Muscle layer of duodenum (tissue), 2 donors: Measurements from ENCODE around the gene KATNIP.
"Not testable (repeated sequence)": the region's sequence is repeated elsewhere in the genome, so short reads cannot be mapped to it uniquely, and the experiment has no call there.

ENCODE experiments used
- H3K27ac ChIP-seq: one replicate; pipeline ENCODE4 v1.7.0; 2013; ENCODE audit warnings: mild to moderate bottlenecking, low read length
- H3K27me3 ChIP-seq: one replicate; pipeline ENCODE4 v1.7.0; 2013; ENCODE audit warnings: low read depth, mild to moderate bottlenecking, control low read depth, low read length
- H3K36me3 ChIP-seq, 2 donors: one replicate each; pipeline ENCODE4 v1.7.0; 2013; ENCODE audit warnings: low read length in 2 of 2, control low read depth in 1 of 2, mild to moderate bottlenecking in 1 of 2; ENCODE audit not compliant: insufficient read depth in 2 of 2, control insufficient read depth in 1 of 2
- H3K4me1 ChIP-seq, 2 donors: one replicate each; pipeline ENCODE4 v1.7.0; 2013; ENCODE audit warnings: low read length in 2 of 2, mild to moderate bottlenecking in 2 of 2, control low read depth in 1 of 2, moderate library complexity in 1 of 2; ENCODE audit not compliant: insufficient read depth in 2 of 2, control insufficient read depth in 1 of 2
- H3K4me3 ChIP-seq, 2 donors: one replicate each; pipeline ENCODE4 v1.7.0; 2013; ENCODE audit warnings: low read length in 2 of 2, low read depth in 1 of 2, mild to moderate bottlenecking in 1 of 2
- H3K9me3 ChIP-seq, 2 donors: one replicate each; pipeline ENCODE4 v1.7.0; 2013; ENCODE audit warnings: low read length in 2 of 2, control low read depth in 1 of 2, mild to moderate bottlenecking in 1 of 2; ENCODE audit not compliant: control insufficient read depth in 1 of 2
- donor health status: healthy.

KATNIP gene

GRCh38 chr16:27561216-27561615, 11.3 kb downstream of the KATNIP start:
- Histone ChIP-seq H3K27ac (no peak overlapping the region), H3K4me3 (no peak overlapping the region), H3K27me3 (no peaks in the 10 kb centered on the region), H3K36me3 (peaks cover 0 to 5% of the 10 kb centered on the region in 2 donors), H3K9me3 (no peaks in the 10 kb centered on the region), H3K4me1 (no peaks in the 10 kb centered on the region)

DNA sequence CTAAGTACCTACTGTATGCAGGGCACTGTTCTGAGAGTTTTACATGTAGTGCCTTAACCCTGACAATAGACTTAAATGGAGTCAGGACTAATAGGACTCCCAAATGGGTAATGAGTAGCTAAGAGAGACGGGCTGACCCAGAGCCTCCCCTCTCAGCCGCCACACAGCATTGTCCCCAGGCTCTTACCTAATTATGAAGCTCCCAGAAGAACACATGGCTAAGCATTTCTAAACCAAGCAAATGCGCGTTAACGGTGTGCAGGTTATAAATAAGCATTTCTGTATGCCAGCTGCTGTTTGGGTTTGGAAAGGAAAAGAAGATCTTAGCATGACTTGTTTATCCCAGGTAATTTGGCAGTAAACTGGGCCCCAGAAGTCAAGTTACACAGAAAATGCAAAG, 14.3 kb downstream of the KATNIP start:
- no peaks in the 10 kb centered on the region for H3K36me3 ChIP-seq
- no peaks in the 10 kb centered on the region for H3K4me1 ChIP-seq
- H3K4me3 ChIP-seq, result no peak overlapping the region
- H3K27me3 ChIP-seq, result no peaks in the 10 kb centered on the region
- H3K9me3 ChIP-seq, result no peaks in the 10 kb centered on the region
- H3K27ac ChIP-seq, result no peak overlapping the region

GRCh38 chr16:27566417-27566816, 16.5 kb downstream of the KATNIP start:
- Histone ChIP-seq H3K36me3 (no peaks in the 10 kb centered on the region), H3K27ac (no peak overlapping the region), H3K4me3 (no peak overlapping the region), H3K9me3 (no peaks in the 10 kb centered on the region), H3K27me3 (no peaks in the 10 kb centered on the region), H3K4me1 (no peaks in the 10 kb centered on the region)

- Histone ChIP-seq H3K27ac (no peak overlapping the region), H3K36me3 (no peaks in the 10 kb centered on the region), H3K4me1 (no peaks in the 10 kb centered on the region), H3K4me3 (no peak overlapping the region), H3K9me3 (no peaks in the 10 kb centered on the region), H3K27me3 (no peaks in the 10 kb centered on the region)
These were observed 18.1 kb downstream of the KATNIP start for GRCh38 chr16:27568077-27568476.

- H3K27me3 ChIP-seq, H3K9me3 ChIP-seq, H3K4me3 ChIP-seq, H3K27ac ChIP-seq, H3K36me3 ChIP-seq, H3K4me1 ChIP-seq: not testable (repeated sequence)
These were observed 21.0 kb downstream of the KATNIP start for GRCh38 chr16:27570986-27571385.

DNA sequence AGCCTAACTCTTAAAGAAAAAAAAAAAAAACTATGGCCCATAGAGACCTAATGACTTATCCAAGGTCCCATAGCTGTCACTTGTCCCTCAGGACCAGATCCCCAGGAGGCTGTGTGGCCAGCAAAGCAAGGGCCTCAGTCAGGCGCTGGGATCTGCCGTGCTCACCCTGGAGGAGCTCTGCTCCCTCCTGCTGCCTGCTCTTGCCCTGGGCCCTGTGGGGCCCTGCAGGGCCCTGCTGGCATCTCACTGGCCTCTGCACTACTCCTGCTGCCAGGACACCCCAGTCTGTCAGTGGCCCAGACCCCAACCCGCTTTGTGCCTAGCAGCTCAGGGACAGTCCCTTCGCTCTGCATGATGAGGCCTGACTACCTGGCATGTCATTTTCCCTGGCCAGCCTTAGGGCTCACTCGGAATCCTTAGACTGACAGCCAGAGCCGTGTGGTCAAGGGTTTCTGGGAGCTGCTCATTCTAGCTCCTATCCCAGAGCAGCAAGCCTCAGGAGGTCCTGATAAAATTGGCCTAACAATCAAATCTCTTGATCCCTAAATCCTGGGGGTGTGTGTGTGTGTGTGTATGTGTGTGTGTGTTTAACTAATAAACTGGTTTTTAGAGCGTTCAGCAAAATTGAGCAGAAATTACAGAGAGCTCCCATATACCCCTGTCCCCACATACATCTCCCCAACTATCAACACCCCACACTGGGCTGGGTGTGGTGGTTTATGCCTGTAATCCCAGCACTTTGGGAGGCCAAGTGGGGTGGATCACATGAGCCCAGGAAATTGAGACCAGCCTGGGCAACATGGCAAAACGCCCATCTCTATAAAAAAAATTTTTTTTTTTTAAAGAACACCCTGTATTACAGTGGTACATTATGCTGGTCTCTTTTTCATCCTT, 21.7 kb downstream of the KATNIP start:
- Histone ChIP-seq H3K4me3 (no peak overlapping the region), H3K9me3 (no peaks in the 10 kb centered on the region), H3K27me3 (no peaks in the 10 kb centered on the region), H3K36me3 (peaks cover 0 to 4% of the 10 kb centered on the region in 2 donors), H3K27ac (no peak overlapping the region), H3K4me1 (no peaks in the 10 kb centered on the region)

DNA sequence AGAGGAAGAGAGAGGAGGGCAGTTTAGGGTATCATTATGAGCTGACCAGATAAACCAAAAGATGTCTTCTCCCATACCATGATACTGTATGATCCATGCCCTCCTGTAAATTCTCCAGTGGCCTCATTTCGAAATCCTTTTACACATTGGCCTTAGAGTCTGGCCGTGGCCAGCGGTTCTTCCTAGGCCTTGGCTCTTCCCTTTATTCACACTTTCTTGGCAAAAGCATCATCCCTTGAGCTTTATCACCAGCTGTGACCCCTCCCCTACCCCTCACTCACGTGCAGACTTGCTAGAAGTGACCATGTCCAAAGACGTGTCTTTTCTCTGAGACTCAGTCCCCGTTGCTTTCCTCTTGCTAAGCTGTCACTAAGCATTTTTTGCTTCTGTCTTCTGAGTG, 22.8 kb downstream of the KATNIP start:
- H3K4me1 ChIP-seq, result no peaks in the 10 kb centered on the region
- H3K27me3 ChIP-seq, result no peaks in the 10 kb centered on the region
- no peak overlapping the region for H3K4me3 ChIP-seq
- H3K27ac ChIP-seq, result no peak overlapping the region
- peaks cover 0 to 4% of the 10 kb centered on the region in 2 donors for H3K36me3 ChIP-seq
- H3K9me3 ChIP-seq, result no peaks in the 10 kb centered on the region

DNA sequence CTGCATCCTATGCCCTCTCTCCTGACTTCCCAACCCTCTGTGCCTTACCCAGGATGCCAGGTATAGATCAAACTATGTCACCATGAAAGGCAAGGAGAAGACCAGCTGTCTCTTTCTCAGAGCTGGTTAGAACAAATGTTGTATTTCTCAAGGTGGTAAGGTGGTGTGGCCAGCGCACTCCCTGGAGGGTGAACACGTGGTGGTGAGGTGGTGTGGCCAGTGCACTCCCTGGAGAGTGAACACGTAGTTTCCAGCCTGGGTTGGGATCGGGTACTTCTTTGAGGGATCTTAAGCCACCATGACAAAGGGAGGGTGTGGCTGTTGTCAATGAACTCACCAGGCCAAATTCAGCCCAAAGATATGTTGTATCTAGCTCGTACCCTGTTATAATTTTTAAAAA, 26.8 kb downstream of the KATNIP start:
- H3K27me3 ChIP-seq, result no peaks in the 10 kb centered on the region

DNA sequence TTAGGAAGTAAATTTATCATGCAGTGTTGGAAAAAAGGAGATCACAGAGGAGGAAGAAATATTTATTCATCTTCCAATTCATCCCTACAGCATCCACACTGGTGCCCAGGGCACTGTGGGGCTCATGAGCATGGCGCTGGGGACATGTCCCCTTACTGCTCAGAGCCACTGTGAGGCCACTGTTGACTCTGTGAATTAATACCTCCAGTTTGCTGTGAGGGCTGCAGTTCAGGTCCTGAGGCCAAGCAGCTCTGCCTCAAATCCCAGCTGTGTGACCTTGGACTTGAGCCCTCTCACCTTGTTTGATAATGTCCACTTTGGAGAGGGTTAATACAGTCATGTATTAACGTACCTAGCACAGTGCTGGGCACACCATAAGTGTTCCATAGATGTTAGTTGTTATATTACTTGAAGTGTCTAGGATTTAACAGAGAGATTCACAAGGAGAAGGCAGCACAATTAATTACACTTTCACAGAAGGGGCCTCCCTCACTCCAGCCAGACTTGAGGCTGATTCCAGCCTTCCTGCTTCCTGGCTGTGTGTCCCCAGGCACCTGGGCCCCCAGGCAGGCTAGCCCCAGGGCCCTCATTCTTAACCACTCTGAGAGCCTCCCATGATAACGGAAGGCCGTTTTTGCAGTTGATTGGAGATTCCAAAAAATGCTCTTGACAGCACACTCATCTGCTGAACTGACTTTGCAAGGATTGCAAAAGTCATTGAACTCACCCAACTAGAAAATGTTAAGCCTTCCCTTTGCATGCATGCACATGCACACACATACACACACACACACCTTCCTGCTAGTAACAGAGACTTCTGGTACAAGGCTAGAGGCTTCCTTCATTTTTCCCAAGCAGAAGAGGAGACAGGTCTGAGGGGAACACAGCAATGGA, 29.4 kb downstream of the KATNIP start:
- no peak overlapping the region for H3K27ac ChIP-seq

More for the DNA sequence above, 26.8 kb downstream of the KATNIP start:
- peaks cover 0 to 4% of the 10 kb centered on the region in 2 donors for H3K36me3 ChIP-seq
- no peak overlapping the region for H3K27ac ChIP-seq
- no peak overlapping the region for H3K4me3 ChIP-seq
- H3K4me1 ChIP-seq, result no peaks in the 10 kb centered on the region
- H3K9me3 ChIP-seq, result no peaks in the 10 kb centered on the region

GRCh38 chr16:27582883-27583282, 32.9 kb downstream of the KATNIP start:
- H3K4me3 ChIP-seq, result no peak overlapping the region
- no peaks in the 10 kb centered on the region for H3K9me3 ChIP-seq
- no peaks in the 10 kb centered on the region for H3K27me3 ChIP-seq
- H3K4me1 ChIP-seq, result no peaks in the 10 kb centered on the region
- H3K36me3 ChIP-seq, result peaks cover 8 to 12% of the 10 kb centered on the region in 2 donors
- H3K27ac ChIP-seq, result no peak overlapping the region

More for the DNA sequence above, 29.4 kb downstream of the KATNIP start:
- Histone ChIP-seq H3K27me3 (no peaks in the 10 kb centered on the region), H3K4me1 (no peaks in the 10 kb centered on the region), H3K4me3 (no peak overlapping the region), H3K36me3 (peaks cover 7 to 9% of the 10 kb centered on the region in 2 donors), H3K9me3 (no peaks in the 10 kb centered on the region)

GRCh38 chr16:27583634-27584033, 33.7 kb downstream of the KATNIP start:
- no peak overlapping the region for H3K27ac ChIP-seq
- no peaks in the 10 kb centered on the region for H3K27me3 ChIP-seq
- no peaks in the 10 kb centered on the region for H3K9me3 ChIP-seq
- peaks cover 8 to 12% of the 10 kb centered on the region in 2 donors for H3K36me3 ChIP-seq
- H3K4me3 ChIP-seq, result no peak overlapping the region
- H3K4me1 ChIP-seq, result no peaks in the 10 kb centered on the region
